Testis (tissue), 3 donors: ENCODE measurements around the gene GLIS1. TPM values are rescaled to one million over a fixed set of nuclear protein-coding genes. Genes with fewer than 3 reads are reported as not detected.

Experiments
- DNase-seq: peaks from one replicate; pipeline ENCODE4 v3.0.0-alpha.2; 2019
- H3K27ac ChIP-seq, 2 donors: fragments of 200-600 bp; sonication (generic); one replicate each; pipeline ENCODE4 v1.5.1; 2019
- H3K27me3 ChIP-seq: fragments of 200-600 bp; sonication (generic); one replicate; pipeline ENCODE4 v1.5.1; 2019
- H3K36me3 ChIP-seq: fragments of 200-600 bp; sonication (generic); one replicate; pipeline ENCODE4 v1.5.1; 2017; ENCODE audit warnings: low read depth; ENCODE audit errors: missing control alignments
- H3K4me1 ChIP-seq: fragments of 200-600 bp; sonication (generic); one replicate; pipeline ENCODE4 v1.5.1; 2019
- H3K4me3 ChIP-seq, 2 donors: fragments of 200-600 bp; sonication (generic); one replicate each; pipeline ENCODE4 v1.5.1; 2017 to 2019
- H3K9me3 ChIP-seq: fragments of 200-600 bp; sonication (generic); one replicate; pipeline ENCODE4 v1.5.1; 2017
- POLR2A ChIP-seq: fragments of 450-650 bp; IDR thresholded peaks from one replicate; pipeline ENCODE4 v1.6.1; 2017; ENCODE audit warnings: antibody characterized with exemption, mild to moderate bottlenecking, moderate library complexity
- WGBS, 2 donors: methylation state at CpG; one replicate each; pipeline ENCODE4 v1.1.5; 2018; 5-methylcytosine and 5-hydroxymethylcytosine counted together
- intact Hi-C: fragments of 100-400 bp; cut with DNase I; formaldehyde crosslinking; loops from one replicate; pipeline ENCODE4 v1.15.1; 2023; ENCODE audit warnings: low total_unique reads
- polyA plus RNA-seq: library from polyadenylated mRNA; stranded (reverse); fragments of 350-450 nt; fragmentation: Illumina TruSeq; extraction: RNeasy Lipid Tissue Mini Kit (QIAGEN cat#74804); gene quantifications from one replicate; pipeline ENCODE4 v1.2.3, GENCODE V29; 2014; ENCODE audit warnings: low read depth, low replicate concordance; ENCODE audit not compliant: insufficient read depth
- total RNA-seq, 2 donors: library from RNA; depleted of rRNA; stranded (reverse); fragments of >200 nt; gene quantifications; one replicate each; pipeline ENCODE4 v1.2.3, GENCODE V29; 2016
- TF ChIP-seq, protein P1 (sequence below), 3 experiments: fragments of 450-650 bp in 2 of 3; fragments of 200-600 bp in 1 of 3; sonication (generic) in 1 of 3; IDR thresholded peaks; one replicate each; pipeline ENCODE4 v1.5.1; 2016 to 2019; ENCODE audit warnings: antibody characterized with exemption in 3 of 3, mild to moderate bottlenecking in 2 of 3, moderate library complexity in 1 of 3

The GLIS1 gene
- total and polyA plus RNA-seq, 3 donors from 2014 or later, result 2.9 to 6.1 (median 3.8) TPM

DNA sequence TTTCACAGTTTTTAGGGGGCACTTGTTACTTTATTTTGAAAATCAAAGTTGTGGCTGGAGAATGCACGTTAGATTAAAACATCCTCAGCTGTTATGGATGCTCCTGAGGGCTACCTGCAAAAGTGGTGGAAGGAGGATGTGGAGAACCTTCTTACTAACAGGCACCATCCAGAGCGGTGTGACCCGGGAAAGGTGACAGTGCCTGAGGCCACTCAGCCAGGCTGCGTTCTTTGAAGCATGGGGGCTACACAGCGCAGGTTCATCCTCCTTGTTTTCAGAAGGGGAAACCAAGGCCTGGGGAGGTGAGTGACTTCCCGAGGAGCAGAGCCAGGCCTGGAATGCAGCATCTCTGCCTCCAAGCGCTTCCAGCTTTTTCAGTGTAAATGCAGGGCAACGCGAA, 255.8 kb downstream of the GLIS1 start:
- intact Hi-C loops, result loop anchor here (10.0 kb wide), 1 partner anchor 272 kb away; no protein-coding TSS in a partner anchor
- no peak for DNase-seq
- H3K9me3 ChIP-seq, result no peaks in the 10 kb centered on the region
- no peak overlapping the region for H3K4me3 ChIP-seq
- H3K27me3 ChIP-seq, result no peaks in the 10 kb centered on the region
- WGBS, 2 donors, result 92 to 95% methylated on average over 9 of the region's 9 CpGs
- no peak overlapping the region for H3K27ac ChIP-seq
- TF ChIP-seq, protein P1, sequence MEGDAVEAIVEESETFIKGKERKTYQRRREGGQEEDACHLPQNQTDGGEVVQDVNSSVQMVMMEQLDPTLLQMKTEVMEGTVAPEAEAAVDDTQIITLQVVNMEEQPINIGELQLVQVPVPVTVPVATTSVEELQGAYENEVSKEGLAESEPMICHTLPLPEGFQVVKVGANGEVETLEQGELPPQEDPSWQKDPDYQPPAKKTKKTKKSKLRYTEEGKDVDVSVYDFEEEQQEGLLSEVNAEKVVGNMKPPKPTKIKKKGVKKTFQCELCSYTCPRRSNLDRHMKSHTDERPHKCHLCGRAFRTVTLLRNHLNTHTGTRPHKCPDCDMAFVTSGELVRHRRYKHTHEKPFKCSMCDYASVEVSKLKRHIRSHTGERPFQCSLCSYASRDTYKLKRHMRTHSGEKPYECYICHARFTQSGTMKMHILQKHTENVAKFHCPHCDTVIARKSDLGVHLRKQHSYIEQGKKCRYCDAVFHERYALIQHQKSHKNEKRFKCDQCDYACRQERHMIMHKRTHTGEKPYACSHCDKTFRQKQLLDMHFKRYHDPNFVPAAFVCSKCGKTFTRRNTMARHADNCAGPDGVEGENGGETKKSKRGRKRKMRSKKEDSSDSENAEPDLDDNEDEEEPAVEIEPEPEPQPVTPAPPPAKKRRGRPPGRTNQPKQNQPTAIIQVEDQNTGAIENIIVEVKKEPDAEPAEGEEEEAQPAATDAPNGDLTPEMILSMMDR (IDR thresholded peaks at IDR 0.05), result no peak
- no peak for TF ChIP-seq POLR2A
- H3K4me1 ChIP-seq, result no peaks in the 10 kb centered on the region
- no peaks in the 10 kb centered on the region for H3K36me3 ChIP-seq

DNA sequence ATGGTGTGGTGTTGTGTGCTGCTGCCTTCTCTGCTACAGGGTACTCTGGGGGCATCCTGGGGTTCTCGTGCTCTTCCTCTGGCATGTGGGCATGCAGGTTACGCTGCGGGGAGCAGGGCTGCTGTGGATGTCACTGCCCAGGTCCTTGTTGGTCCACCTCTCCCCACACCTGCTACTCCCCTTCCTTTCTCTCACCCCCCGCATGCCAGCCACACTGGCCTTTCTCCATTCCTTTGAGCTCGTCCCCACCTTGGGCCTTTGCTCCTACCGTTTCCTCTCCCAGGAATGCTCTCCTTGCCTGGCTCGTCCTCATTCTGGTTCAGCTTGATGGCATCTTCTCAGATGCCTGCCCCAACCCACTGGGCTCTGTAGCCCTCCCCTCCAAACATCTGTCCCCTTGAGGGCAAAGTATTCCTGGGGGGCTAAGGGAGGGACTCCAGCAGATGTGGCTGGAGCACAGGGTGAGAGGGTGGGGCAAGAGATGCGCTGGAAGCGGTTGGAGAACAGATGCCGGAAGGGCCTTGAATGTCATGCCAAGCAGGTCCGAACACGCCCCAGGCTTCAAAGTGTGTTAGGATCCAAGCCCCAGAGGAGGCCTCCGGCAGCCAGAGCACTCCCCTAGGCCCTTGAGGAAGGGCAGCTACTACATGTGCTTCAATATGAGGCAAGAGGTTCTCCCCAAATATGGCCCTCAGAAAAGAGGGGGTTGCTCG, 256.4 kb downstream of the GLIS1 start:
- Histone ChIP-seq H3K4me1 (no peaks in the 10 kb centered on the region), H3K36me3 (no peaks in the 10 kb centered on the region), H3K9me3 (no peaks in the 10 kb centered on the region), H3K27ac (no peak overlapping the region), H3K27me3 (no peaks in the 10 kb centered on the region), H3K4me3 (no peak overlapping the region)
- WGBS, 2 donors, result 90 to 95% methylated on average over 13 to 14 of the region's 14 CpGs
- intact Hi-C loops, result loop anchor here (10.0 kb wide), 1 partner anchor 272 kb away; no protein-coding TSS in a partner anchor
- DNase-seq, result no peak
- no peak for TF ChIP-seq POLR2A
- TF ChIP-seq, protein P1 (IDR thresholded peaks at IDR 0.05), result no peak

DNA sequence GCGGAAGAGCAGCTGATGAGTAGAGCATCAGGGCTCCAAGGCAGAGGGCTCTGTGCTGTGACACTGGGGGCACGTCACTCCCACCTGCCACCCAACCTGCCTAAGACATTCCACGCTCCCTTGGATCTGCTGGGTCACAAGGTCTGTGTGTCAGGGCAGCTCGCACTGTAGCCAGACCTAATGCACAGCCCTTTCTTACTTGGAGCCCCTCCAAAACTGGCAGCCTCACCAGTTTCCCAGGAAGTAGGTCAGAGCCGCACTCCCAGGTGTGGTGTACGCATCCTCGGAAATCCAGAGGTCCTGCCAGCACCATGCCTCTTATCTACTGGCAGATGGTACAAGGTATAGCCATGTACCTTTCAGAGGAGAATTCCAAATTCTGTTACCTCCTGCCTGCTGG, 257.5 kb downstream of the GLIS1 start:
- intact Hi-C loops, result loop anchor here (10.0 kb wide), 1 partner anchor 273 kb away; no protein-coding TSS in a partner anchor
- Histone ChIP-seq H3K27me3 (no peaks in the 10 kb centered on the region), H3K27ac (no peak overlapping the region), H3K4me3 (no peak overlapping the region), H3K36me3 (no peaks in the 10 kb centered on the region), H3K4me1 (no peaks in the 10 kb centered on the region), H3K9me3 (no peaks in the 10 kb centered on the region)
- DNase-seq, result no peak
- TF ChIP-seq POLR2A, result no peak
- TF ChIP-seq, protein P1 (IDR thresholded peaks at IDR 0.05), result no peak
- WGBS, 2 donors, result 92% methylated on average over 7 of the region's 7 CpGs; no CpG with 5 or more reads in 1 of the 2 donors

DNA sequence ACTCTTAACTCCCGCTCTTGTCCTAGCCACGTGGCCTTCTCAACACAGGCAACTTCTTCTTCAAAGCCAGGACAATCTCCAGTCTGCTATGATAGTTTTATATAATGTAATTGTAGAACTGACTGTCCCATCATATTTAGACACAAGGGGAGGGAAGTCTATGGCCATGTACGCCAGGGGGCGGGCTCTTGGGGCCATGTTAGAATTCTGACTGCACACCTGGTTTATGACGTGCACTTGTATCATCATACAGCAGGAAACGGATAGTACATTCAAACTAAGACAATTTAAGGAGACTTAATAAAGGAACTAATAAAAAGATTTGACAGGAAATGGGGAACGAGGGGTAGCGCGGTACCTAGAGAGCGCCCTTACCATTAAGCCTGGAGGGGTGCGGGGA, 258.3 kb downstream of the GLIS1 start:
- Histone ChIP-seq H3K4me1 (no peaks in the 10 kb centered on the region), H3K27ac (no peak overlapping the region), H3K36me3 (no peaks in the 10 kb centered on the region), H3K27me3 (no peaks in the 10 kb centered on the region), H3K4me3 (no peak overlapping the region), H3K9me3 (no peaks in the 10 kb centered on the region)
- intact Hi-C loops, result loop anchor here (10.0 kb wide), 1 partner anchor 274 kb away; no protein-coding TSS in a partner anchor
- no peak for TF ChIP-seq POLR2A
- TF ChIP-seq, protein P1 (IDR thresholded peaks at IDR 0.05), result no peak
- 94 to 96% methylated on average over 11 of the region's 11 CpGs for WGBS, 2 donors
- DNase-seq, result no peak

DNA sequence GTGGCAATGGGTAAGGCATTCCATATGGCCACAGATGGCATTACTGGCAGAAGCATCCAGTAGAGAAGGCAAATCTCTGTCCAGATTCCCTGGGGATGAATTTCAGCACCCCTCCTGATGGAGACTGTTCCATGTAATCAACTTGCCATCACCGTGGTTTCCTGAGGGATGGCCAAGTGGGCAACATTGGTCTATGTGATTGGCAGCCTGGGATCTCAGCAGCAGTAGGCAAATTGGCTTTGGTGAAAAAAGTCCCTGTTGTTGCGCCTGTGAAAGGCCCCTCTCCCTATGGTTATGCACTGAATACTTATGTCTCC, 260.5 kb downstream of the GLIS1 start:
- no peak for TF ChIP-seq POLR2A
- TF ChIP-seq, protein P1 (IDR thresholded peaks at IDR 0.05), result no peak
- Histone ChIP-seq H3K27ac (no peak overlapping the region), H3K4me3 (no peak overlapping the region), H3K36me3 (no peaks in the 10 kb centered on the region), H3K27me3 (no peaks in the 10 kb centered on the region), H3K9me3 (no peaks in the 10 kb centered on the region), H3K4me1 (no peaks in the 10 kb centered on the region)
- WGBS, 2 donors, result 89 to 95% methylated on average over 2 of the region's 2 CpGs
- DNase-seq, result no peak
- intact Hi-C loops, result no loop called here
